ENCODE data around the gene TBC1D2B.
"Not testable (repeated sequence)": the region's sequence is repeated elsewhere in the genome, so short reads cannot be mapped to it uniquely, and the experiment has no call there.

The TBC1D2B gene

GRCh38 chr15:77983091-77983707 is 94.3 kb downstream of the TBC1D2B start:
- in situ Hi-C loops (cut with MboI; ENCODE audit: low pct_unique_long_range_greater_than_20kb, low sequenced_read_pairs), result no loop called here
- DNase-seq, result no peak

DNA sequence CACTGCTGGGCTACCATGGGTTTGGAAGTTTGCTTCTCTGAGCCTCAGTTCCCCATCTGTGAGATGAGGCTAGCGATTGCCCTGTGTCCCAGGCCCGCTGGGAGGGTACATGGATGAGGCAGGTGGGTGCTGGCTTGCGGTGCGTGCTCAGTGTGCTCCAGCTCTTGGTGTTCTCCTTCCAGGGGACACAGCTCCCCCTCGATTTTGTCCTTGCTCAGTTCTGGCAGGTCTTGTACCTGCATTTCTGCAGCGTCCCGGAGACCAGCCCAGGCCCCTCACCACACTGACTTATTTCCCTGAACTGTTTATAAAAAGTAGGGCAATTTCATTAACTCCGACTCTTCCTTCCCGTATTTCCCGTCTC is 95.4 kb downstream of the TBC1D2B start:
- DNase-seq, result no peak
- in situ Hi-C loops (cut with MboI; ENCODE audit: low pct_unique_long_range_greater_than_20kb, low sequenced_read_pairs), result no loop called here

DNA sequence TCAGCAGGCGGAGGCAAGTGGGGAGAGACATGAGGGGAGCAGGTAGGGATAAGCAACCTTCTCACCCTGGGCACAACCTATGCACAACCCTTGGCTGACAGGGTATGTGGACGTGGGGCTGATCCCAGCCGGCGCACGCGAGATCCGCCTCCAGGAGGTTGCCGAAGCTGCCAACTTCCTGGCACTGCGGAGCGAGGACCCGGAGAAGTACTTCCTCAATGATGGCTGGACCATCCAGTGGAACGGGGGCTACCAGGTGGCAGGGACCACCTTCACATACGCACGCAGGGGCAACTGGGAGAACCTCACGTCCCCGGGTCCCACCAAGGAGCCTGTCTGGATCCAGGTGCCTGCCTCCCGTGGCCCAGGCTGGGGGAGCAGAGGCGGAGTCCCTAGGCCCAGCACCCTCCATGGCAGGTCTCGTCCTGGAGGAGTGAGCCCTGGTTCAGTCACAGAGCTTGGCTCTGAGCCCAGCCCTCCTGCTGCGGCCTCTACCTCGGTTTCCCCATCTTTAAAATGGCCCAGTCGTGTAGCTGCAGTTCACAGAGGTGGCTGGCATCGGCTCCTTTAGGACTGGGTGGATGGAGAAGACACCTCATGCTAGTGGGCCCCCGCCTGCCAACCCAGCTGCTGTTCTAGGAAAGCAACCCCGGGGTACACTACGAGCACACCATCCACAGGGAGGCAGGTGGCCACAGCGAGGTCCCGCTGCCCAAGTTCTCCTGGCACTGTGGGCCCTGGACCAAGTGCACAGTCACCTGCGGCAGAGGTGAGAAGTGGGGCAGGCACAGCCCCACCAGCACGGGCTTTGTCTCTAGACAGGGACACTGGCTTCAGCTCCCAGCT is 96.0 kb downstream of the TBC1D2B start:
- in situ Hi-C loops (cut with MboI; ENCODE audit: low pct_unique_long_range_greater_than_20kb, low sequenced_read_pairs), result no loop called here
- DNase-seq, result no peak

GRCh38 chr15:77980674-77981073 is 96.8 kb downstream of the TBC1D2B start:
- in situ Hi-C loops (cut with MboI; ENCODE audit: low pct_unique_long_range_greater_than_20kb, low sequenced_read_pairs); DNase-seq: not testable (repeated sequence)

DNA sequence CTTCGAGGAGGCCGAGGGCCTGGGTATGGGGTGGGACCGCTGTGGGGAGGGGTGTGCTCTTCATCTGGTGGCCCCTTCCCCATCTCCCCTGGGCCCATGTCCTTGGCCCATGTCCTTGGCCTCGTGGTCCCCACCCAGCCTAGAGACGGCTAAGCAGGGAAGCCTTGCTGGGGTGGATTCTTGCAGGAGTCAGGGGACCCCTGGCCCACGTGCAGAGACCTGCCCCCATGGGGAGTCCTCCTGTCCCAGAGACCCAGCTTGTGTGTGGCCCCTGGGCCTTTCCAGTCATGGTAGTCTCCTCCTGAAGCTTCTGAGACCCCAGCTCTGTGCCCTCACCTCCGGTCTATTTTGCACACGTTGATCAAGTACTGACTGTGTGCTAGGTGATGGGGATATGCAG is 97.4 kb downstream of the TBC1D2B start:
- in situ Hi-C loops (cut with MboI; ENCODE audit: low pct_unique_long_range_greater_than_20kb, low sequenced_read_pairs), result no loop called here
- no peak for DNase-seq

DNA sequence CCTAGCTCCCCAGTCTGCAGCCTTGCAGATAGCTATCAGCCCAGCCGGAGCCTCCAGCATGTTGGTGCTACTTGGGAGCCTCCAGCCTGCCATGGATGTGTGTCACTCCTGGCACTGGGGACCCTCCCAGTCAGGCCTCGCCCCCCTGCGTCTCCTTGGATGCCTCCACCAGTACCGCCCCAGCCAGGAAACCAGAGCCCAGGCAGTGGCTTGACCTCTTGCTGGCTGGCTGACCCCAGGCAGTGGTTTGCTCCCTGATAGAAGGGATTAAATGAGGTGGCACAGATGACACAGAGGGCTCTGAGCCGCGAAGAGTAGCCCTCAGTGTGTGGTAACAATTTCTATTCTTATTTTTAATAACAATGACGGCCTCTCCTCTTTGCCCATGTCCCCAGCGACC is 98.4 kb downstream of the TBC1D2B start:
- DNase-seq; in situ Hi-C loops (cut with MboI; ENCODE audit: low pct_unique_long_range_greater_than_20kb, low sequenced_read_pairs): not testable (repeated sequence)

- in situ Hi-C loops (cut with MboI; ENCODE audit: low pct_unique_long_range_greater_than_20kb, low sequenced_read_pairs); DNase-seq: not testable (repeated sequence)
Measured at GRCh38 chr15:77978759-77979145, 98.8 kb downstream of the TBC1D2B start.

DNA sequence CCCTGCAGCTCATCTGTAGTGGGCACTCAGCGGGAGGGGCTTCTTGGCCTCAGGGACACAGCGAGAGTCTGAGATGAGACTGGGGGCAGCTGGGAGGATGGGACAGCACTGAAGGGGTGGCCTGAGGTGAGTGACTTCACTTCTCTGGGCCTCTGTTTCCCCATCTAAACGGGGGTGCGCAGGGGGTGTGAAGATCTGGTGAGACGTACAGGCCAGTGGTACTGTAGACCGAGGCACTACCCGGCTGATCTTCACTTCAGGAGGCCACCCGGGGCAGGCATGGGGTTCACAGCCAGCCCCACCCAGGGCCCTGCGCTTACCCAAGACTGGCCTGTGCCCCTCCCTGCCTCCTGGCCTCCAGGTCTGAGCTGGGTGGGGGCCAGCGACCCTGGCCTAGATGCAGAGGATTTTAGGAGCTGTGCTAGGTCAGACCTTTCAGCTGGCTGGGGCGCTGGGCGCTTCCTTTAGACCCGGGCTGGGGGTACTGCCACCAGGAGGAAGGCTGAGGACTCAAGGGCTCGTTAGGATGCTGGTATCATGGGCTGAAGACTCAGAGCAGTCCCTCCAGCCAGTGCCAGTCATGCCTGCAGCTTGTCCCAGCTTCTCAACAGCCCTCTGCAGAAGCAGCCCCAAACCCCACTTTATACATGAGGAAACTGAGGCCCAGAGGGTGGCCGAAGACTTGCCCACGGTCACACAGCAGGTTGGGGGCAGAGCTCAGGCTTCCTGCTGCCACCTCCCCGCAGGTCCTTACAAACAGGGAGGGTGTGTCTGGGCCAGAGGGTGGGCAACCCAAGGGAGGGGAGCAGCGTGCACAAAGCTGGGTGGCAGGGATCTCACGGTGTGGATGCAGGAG is 99.4 kb downstream of the TBC1D2B start:
- DNase-seq; in situ Hi-C loops (cut with MboI; ENCODE audit: low pct_unique_long_range_greater_than_20kb, low sequenced_read_pairs): not testable (repeated sequence)

DNA sequence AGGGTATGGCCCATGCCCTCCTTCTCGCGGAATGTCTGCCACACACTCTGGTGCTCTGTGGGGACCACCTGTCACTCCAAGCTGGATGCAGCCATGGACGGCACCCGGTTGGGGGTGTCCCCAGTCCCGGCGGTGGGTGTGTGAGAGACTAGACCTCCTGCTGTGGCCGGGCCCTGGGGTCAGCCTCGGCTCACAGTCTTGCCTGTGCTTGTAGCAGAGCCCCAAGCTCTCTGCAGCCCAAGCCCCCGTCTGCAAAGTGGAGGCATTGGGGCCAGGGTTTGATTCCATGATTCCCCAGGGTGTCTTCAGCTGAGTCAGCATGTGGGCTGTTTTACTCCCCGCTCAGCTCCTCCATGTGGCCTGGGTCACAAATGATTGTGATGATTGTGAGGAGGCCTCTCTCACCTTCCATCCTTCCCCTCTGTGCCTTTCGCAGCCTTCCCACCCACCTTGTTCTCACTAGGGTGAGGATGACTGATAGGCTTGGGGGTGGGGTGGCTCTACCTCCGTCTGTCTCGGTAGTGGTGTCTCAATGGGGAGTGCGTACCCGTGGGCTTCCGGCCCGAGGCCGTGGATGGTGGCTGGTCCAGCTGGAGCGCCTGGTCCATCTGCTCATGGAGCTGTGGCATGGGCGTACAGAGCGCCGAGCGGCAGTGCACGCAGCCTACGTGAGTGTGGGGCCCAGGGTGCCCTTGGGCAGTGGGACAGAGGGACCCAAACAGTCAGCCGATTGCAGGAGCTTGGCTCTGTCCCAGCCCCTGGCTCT is 100.6 kb downstream of the TBC1D2B start:
- in situ Hi-C loops (cut with MboI; ENCODE audit: low pct_unique_long_range_greater_than_20kb, low sequenced_read_pairs); DNase-seq: not testable (repeated sequence)

- in situ Hi-C loops (cut with MboI; ENCODE audit: low pct_unique_long_range_greater_than_20kb, low sequenced_read_pairs); DNase-seq: not testable (repeated sequence)
Measured at GRCh38 chr15:77976095-77976450, 101.4 kb downstream of the TBC1D2B start.

GRCh38 chr15:77975332-77976094 is 102.0 kb downstream of the TBC1D2B start:
- in situ Hi-C loops (cut with MboI; ENCODE audit: low pct_unique_long_range_greater_than_20kb, low sequenced_read_pairs), result no loop called here
- no peak for DNase-seq

DNA sequence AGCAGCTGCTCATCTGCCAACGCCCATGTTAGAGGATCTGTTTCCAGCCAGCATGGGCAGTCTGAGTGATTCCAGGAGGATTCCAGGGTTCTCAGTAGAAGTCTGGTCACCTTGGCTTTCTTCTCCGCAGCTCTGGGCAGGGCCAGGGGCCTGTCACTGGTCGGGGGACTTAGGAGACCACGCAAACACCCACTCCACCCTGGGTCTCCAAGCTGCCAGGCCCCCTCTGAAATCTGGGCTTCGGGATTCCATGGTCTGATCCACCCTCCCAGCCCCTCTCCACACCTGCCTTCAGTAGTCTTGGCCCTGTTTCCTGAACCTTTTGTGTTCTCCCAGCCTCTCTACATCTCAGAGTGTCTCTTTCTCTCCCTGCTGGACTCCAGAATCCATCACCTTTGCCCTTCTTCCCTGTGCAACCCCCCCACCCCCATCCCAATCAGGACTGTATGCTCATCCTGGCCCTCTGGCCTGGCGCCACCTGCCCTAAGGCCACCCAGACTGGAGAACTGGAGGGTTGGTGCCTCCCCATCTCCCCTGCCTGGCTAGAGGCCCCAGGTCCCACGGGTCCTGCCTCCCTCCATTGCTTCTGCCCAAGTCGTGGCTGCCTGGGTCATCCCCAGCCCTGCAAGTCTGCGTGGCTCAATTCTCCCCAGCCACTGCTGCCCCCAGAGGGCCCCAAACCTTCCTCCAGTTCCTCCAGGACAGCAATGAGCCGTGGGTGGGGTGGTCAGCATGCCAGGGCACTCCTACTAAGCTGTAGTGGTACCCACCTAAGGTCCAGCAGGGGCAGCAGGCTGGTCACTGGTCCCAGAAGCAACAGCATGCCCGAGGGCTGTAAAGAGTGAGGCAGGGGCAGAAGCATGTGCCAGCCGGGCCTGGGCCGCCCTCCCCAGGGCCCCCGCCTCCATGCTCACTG is 102.8 kb downstream of the TBC1D2B start:
- DNase-seq, result no peak
- in situ Hi-C loops (cut with MboI; ENCODE audit: low pct_unique_long_range_greater_than_20kb, low sequenced_read_pairs), result loop anchor here (25.0 kb wide), 1 partner anchor 263 kb away; the partner anchor contains the start of gene ACSBG1

GRCh38 chr15:77974098-77974414 is 103.5 kb downstream of the TBC1D2B start:
- DNase-seq, result no peak
- in situ Hi-C loops (cut with MboI; ENCODE audit: low pct_unique_long_range_greater_than_20kb, low sequenced_read_pairs), result loop anchor here (25.0 kb wide), 1 partner anchor 263 kb away; the partner anchor contains the start of gene ACSBG1

GRCh38 chr15:77973273-77974097 is 104.0 kb downstream of the TBC1D2B start:
- in situ Hi-C loops (cut with MboI; ENCODE audit: low pct_unique_long_range_greater_than_20kb, low sequenced_read_pairs), result loop anchor here (25.0 kb wide), 1 partner anchor 264 kb away; the partner anchor contains the start of gene ACSBG1
- DNase-seq, result not testable (repeated sequence)

DNA sequence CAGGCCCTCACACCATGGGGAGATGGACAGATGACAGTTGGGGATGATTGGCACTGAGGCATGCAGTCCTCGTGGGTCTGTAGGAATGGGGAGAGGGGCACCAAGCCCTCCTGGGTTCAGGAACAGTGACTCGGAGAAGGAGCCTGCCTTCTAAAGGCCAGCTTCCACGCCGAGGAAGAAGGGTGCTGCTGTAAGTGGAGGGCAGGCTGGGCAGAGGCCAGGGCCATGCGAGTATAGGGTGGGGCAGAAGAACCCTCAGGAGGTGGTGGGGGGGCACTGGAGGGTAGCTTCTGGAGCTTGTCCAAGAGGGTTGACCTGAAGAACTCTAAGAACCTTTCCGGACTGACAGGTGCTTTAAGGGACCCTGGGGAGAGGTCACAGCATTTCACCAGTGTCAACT is 104.8 kb downstream of the TBC1D2B start:
- not testable (repeated sequence) for DNase-seq
- in situ Hi-C loops (cut with MboI; ENCODE audit: low pct_unique_long_range_greater_than_20kb, low sequenced_read_pairs), result loop anchor here (25.0 kb wide), 1 partner anchor 265 kb away; the partner anchor contains the start of gene ACSBG1

GRCh38 chr15:77971875-77972274 is 105.6 kb downstream of the TBC1D2B start:
- DNase-seq, result not testable (repeated sequence)
- in situ Hi-C loops (cut with MboI; ENCODE audit: low pct_unique_long_range_greater_than_20kb, low sequenced_read_pairs), result loop anchor here (25.0 kb wide), 1 partner anchor 265 kb away; the partner anchor contains the start of gene ACSBG1

Data from KBM-7 (cell line).